GM18909 (cell line): Measurements from ENCODE around the gene PLEK2.
"Not testable (repeated sequence)": the region's sequence is repeated elsewhere in the genome, so short reads cannot be mapped to it uniquely, and the experiment has no call there.

Source experiments
- ATAC-seq: cut with Tn5 transposase; IDR thresholded peaks from one replicate; pipeline ENCODE4 v1.9.1; 2021; ENCODE audit warnings: mild to moderate bottlenecking; ENCODE audit not compliant: unreplicated experiment, poor library complexity

PLEK2 gene, protein sequence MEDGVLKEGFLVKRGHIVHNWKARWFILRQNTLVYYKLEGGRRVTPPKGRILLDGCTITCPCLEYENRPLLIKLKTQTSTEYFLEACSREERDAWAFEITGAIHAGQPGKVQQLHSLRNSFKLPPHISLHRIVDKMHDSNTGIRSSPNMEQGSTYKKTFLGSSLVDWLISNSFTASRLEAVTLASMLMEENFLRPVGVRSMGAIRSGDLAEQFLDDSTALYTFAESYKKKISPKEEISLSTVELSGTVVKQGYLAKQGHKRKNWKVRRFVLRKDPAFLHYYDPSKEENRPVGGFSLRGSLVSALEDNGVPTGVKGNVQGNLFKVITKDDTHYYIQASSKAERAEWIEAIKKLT

DNA sequence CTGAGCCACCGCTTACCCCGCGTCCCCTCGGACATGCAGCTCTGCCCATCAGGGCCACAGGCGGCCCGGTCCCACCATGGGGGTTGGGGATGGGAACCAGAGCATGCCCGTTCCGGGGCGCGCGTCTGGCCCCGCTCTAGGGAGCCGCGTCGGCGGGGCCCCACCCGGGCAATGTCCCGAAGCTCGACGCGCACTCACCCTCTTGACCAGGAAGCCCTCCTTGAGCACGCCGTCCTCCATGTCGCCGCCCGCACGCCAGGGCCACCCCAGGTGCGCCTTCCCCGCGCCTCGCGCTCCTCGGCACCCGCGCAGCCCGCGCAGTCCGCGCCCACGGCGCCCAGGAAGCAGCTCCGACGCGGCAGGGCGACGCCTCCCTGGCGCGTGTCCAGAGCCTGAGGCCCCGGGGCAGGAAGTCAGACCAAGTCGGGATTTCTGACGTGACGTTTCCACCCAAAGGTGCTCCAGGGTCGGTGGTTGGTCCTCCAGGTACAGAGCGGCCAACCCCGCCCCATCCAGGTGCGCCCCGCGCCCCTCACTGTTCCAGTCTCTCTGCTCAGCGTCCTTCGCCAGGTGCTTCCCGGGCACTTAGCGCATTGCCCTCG, at the start of gene PLEK2:
Gene PLEK2 (minus strand): TSS at position 346 of the 602 bp plus-strand sequence. CDS start 106 bp downstream, at position 240.
- no peak for ATAC-seq

DNA sequence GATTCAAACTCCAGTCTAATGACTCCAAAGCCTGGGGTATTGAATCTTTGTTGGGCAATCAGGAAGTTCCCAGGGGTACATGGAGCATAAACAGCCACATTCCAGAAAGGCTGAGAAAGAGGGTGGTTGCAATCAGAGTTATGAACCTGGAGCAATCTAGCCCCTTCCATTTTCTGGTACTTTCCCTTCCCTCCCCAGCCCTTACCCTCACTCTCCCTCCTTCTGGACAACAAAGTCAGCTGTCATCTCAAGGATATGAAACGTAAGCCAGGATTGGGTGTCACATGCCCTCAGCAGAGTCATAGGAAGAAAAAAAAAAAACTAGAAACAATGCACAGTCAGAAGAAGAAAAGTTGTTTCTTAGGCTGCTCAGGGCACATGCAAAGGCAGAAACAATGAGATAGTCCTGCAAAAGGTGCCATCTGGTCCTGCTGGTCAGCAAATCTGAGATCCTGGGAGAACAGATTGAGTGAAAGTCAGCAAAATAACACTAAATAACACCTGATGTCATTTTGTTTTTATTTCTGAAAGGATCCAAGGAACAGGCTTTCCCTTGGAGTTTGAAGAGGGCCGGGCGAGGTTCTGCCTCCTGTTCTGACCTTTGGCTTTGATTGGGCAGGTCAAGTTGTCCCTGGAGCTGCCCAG, 49.5 kb upstream of the PLEK2 start:
- ATAC-seq = no peak

DNA sequence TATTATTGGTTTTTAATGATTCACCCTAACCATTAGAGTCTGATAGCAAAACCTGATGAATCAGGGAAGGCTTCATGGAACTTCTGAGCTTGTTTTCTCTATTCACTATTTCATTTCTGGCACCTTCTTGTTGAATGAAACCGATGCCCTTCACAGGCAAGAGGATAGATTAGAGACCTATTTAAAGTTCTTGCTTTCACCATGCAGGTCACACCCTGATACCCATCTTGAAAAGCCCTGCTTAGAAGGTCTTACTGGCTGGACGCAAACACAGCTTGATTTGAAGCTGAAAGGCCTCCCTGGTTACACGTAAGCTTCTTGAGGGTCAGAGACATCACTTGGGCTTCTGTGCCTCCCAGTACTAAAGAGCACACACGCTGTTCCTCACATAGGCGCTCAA, 47.4 kb upstream of the PLEK2 start:
- no peak for ATAC-seq

DNA sequence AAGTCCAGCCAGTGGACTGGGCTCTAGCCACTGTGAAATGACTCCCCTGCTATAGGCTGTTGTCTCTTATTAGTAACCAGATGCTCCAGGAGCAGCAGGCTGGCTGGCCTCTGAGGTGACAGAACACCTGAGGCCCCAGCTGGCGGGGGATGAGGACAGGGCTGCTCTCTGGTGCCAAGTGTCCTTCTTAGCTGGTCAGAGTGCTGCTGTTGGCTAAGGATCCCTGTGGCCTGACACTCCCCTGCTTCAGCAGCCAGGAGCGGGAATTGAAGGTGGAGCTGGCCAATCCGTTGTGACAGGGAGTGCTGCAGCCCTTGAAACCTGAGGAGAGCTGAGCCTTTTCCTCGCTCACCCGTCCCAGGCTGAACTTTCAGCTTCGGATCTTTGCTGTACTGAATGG, 45.8 kb upstream of the PLEK2 start:
- no peak for ATAC-seq

DNA sequence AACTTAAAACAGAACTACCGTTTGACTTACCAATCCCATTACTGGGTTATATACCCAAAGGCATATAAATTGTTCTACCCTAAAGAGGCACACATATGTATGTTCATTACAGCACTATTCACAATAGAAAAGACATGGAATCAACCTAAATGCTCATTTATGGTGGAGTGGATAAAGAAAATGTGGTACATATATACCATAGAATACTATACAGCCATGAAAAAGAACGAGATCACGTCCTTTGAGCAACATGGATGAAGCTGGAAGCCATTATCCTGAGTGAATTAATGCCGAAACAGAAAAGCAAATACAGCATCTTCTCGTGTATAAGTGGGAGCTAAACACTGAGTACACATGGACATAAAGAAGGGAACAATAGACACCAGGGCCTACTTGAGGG, 44.8 kb upstream of the PLEK2 start:
- no peak for ATAC-seq

GRCh38 chr14:67453575-67454300, 41.8 kb upstream of the PLEK2 start:
- no peak for ATAC-seq

DNA sequence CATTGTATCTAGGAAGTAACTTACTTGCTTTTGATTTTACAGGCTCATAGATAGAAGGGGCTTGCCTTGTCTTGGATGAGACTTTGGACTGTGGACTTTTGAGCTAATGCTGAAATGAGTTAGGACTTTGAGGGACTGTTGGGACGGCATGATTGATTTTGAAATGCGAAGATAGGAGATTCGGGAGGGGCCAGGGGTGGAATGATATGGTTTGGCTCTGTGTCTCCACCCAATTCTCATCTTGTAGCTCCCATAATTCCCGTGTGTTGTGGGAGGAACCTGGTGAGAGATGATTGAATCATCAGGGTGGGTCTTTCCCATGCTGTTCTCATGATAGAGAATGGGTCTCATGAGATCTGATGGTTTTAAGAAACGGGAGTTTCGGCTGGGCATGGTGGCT, 39.7 kb upstream of the PLEK2 start:
- not testable (repeated sequence) for ATAC-seq

GRCh38 chr14:67449096-67449495, 37.1 kb upstream of the PLEK2 start:
- ATAC-seq = no peak

GRCh38 chr14:67447033-67447381, 35.0 kb upstream of the PLEK2 start:
- ATAC-seq = no peak

DNA sequence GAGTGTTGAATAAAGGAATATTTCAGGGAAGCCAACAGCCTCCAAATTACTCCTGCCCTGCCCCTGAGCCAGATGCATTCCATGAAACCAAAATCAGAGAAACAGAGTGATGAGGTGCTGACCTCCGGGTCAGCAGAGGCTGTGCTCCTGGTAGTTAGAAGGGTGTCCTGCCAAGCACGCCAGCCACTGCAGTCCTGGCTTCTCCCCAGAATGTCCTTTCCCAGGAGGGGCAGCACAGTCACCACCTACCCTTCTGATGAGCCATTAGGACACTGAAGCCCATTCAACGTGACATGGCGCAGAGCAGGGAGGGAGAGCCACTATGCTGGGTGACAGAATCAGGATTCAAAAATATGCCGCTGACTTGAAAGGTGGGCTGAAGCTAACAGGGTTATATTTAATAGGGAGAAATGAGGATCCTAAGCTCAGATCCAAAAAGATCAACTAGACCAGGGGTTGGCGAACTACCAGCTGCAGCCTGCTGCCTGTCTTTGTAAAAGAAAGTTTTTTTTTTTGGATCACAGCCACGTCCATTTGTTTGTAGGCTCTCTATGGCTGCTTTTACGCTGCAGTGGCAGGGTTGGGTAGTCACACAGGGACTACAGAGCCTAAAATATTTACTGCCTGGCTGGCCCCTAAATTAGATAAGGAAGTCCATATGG, 34.5 kb upstream of the PLEK2 start:
- ATAC-seq = no peak

- no peak for ATAC-seq
These were observed 32.4 kb upstream of the PLEK2 start for GRCh38 chr14:67444395-67444794.

DNA sequence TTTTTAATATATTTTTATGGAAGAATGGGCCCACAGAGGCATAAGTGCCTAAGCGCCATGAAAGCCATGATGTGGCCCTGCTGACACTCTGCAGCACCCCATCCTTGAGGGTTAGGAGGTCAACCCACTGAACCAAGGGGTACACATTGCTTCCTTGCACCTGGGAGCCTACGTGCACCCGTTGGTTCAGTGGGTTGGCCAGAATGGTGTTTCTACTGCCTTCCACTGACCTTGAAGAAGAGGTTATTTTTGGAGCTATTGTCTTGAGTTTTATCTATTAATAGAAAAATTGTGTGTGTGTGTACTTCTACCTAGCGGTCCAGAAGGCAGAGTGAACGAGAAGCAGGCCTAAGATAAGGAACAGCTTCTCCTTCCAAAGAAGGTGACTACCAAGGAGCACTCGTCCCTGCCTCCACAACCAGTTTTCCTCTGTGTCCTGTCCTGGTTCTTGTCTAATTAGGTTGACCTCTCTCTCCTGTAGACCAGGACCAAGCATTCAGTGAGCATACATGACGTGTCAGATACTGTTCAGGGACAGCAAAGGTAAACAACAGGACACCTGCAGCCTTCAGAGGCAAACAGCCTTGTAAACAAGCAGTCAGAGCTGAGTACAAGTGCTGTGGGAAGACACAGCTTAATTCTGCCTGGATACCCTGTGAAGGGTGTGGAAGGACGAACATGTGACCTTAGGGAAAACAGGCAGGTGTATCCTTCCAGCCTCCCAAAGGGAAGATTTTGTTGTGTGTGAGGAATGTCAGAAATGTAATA, 30.4 kb upstream of the PLEK2 start:
- ATAC-seq = no peak

GRCh38 chr14:67441672-67442071, 29.7 kb upstream of the PLEK2 start:
- no peak for ATAC-seq

DNA sequence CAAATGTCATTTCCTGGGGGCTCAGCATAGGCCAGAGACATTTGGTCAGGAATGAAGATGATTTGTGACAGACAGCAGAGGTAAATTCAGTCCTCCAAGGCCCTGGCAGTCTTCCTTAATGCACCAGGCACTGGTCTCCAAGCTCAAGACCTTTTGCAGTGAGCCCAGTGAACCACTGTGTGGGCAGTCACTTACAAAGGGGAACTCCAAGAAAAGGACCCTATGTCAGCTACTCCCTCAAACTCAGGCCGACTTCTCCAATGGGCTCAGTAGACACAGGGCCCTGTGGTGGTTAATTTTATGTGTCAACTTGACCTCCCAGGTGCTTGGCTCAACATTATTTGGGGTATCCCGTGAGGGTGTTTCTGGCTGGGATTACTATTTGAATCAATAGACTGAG, 29.3 kb upstream of the PLEK2 start:
- no peak for ATAC-seq

DNA sequence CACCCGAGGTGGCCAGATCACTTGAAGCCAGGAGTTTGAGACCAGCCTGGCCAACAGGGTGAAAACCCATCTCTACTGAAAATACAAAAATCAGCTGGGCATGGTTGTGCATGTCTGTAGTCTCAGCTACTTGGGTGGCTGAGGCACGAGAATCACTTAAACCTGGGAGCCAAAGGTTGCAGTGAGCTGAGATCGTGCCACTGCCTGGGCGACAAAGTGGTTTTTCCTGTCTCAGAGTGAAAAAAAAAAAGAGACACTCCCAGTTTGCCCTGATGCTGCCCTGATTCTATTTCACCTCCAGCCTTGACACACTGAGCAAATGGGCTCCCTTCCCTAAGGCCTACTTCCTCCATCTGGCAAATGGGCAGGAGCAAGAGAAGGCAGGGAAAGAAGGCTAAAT, 28.5 kb upstream of the PLEK2 start:
- ATAC-seq = no peak

- no peak for ATAC-seq
These were observed 27.0 kb upstream of the PLEK2 start for GRCh38 chr14:67438969-67439368.

- no peak for ATAC-seq
These were observed 24.3 kb upstream of the PLEK2 start for GRCh38 chr14:67436006-67436866.

DNA sequence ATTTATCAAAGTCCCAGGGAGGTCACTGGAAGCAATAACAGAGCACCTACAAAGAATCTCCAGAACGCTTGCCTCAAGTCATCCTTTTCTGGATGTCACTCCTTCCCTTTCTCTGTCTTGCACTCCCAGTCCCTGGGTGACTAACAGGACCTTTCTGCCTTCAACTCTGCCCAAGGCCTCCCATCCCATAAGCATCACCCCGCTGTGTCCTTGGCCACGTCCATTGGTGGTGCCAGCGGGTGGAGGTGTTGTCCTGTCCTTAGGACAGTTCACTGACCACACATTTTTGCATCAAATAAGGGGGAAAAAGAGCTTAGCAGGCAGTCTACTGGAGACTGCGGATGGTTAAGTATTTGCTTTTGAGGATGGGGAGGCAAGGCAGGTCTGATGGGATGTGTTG, 23.6 kb upstream of the PLEK2 start:
- no peak for ATAC-seq

GRCh38 chr14:67432050-67432564, 20.1 kb upstream of the PLEK2 start:
- ATAC-seq = no peak
